CD4-positive, alpha-beta T cell treated with Interleukin-1 beta for 1 hour (primary cell): Measurements from ENCODE around the gene PGA3.
"Not testable (repeated sequence)": the region's sequence is repeated elsewhere in the genome, so short reads cannot be mapped to it uniquely, and the experiment has no call there.

Source experiments
- DNase-seq, 2 donors: peaks; one replicate each; pipeline ENCODE4 v3.0.0-alpha.2; 2020 to 2022

Gene PGA3

GRCh38 chr11:61202950-61203746, at the start of gene PGA3:
Gene PGA3, plus strand, starts transcription at chr11:61203515. Its CDS starts 50 bp downstream, at chr11:61203565.
- DNase-seq: not testable (repeated sequence)

DNA sequence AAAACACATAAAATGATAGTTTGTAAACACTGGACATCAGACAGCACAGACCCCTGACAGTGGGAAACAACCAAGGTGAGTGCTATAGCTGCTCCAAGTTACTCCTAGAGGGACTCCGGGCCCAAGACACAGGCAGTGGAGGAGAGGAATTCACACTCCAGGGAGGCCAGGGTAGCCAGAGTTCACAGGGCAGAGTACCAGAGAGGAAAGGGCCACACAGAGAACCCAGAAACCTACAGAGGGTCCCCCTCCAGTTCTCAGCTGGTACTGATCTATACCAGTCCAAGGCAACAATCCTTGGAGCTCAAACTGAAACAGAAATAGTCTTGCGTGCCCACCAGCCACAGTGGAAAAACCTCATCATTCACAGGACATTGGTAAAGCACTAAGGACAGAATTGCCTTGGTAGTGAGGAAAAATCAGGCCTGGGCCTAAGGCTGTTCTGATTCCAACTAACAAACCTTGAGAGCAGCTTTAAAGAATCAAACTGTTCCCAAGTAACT, 49.7 kb upstream of the PGA3 start:
- DNase-seq: no peak

- no peak for DNase-seq
These were observed 48.8 kb upstream of the PGA3 start for GRCh38 chr11:61154528-61154927.

GRCh38 chr11:61155312-61155711, 48.0 kb upstream of the PGA3 start:
- DNase-seq: no peak

DNA sequence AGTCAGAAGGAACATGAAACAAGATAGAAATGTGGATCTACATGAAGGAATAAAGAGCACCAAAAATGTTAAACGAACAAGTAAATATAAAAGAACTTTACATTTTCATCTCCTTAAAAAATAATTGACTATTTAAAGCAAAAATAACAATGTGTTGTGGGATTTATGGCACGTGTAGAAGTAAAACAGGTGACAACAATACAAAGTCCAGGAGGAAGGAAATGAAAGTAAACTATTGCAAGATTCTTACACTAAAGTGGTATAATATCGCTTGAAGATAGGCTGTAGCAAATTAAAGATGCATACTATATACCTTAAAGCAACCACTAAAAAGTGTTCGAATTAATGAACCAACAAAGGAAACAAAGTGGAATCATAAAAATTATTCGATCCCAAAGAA, 47.6 kb upstream of the PGA3 start:
- no peak for DNase-seq

GRCh38 chr11:61157743-61158142, 45.6 kb upstream of the PGA3 start:
- no peak for DNase-seq

DNA sequence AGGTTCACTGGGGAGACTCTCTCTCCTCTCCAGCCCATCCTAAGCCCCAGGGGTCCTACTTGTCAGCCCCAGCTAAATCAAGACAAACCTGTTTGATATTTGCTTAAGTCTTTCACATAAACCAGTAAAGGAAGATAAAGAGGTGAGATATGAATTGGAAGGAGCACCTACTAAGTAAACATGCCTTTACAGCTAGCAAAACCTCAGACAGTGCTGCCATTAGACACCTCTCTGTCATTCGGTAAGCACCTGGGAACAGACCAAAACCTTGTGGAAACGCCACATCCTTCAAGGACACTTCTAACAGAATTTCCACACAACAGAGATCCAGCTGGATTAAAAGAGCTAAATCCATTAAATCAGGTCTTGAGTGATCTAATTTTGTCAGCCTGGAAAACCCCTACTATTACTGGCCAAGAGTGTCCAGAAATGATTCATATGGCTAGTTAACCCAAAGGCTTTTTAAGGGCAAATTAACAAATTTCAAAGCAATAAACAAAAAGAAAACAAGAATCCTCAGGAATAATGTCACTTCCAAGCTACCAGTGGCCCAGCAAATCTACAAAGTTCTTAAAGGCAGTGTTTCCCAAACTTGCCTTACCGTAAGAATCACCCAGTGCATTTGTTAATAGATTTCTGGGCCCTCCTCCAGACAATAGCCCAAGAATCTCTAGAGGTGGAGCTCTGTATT, 44.5 kb upstream of the PGA3 start:
- no peak for DNase-seq

- DNase-seq: peak in 1 of 2 donors; percentile 4
These were observed 42.7 kb upstream of the PGA3 start for GRCh38 chr11:61160487-61161189.

- DNase-seq: peak; percentile 94 to 95
These were observed 41.9 kb upstream of the PGA3 start, which contains the start of gene VPS37C for GRCh38 chr11:61161190-61162091. Gene VPS37C, minus strand, starts transcription at chr11:61161426. Its CDS starts 22,597 bp downstream, at chr11:61138829.

DNA sequence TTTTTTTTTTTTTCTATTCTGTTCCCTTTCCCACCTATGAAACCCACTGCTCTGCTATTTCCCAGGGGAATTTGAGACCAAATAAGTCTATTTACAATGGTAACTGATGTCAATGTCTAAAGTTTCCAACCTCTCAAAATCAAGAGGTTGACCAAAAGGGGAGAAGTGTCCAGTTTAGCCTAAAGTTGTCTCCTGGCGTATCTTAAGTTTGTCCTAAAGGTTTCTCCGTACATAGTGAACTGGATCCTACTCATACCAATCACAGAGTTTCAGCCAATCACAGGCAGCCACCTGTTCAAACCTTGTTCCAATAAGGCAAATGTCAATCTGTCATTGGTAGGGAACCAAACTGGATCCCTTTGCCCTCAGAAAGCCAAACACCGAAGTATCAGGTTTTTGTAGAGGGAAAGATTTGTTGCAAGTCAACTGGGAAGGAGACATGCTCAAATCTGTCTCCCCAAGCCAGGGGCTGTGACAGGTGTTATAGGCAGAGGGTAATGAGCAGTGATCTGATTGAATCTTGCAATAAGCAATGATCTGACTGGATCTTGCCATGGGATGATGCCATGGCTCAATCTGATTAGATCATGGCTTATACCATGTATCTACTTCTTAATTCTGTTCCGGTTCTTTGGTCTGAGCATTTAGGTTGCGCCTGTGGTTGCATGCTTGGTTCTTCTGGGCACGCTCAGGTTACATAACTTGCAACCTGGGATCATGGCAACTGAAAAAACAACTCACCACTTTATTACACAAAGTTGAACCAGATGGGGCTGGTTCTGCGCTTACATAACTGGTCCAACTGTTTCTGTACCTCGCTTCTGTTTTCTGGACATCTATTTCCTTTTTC, 41.0 kb upstream of the PGA3 start:
- peak; percentile 7 to 75 for DNase-seq

- no peak for DNase-seq
These were observed 40.3 kb upstream of the PGA3 start for GRCh38 chr11:61163021-61163420.

DNA sequence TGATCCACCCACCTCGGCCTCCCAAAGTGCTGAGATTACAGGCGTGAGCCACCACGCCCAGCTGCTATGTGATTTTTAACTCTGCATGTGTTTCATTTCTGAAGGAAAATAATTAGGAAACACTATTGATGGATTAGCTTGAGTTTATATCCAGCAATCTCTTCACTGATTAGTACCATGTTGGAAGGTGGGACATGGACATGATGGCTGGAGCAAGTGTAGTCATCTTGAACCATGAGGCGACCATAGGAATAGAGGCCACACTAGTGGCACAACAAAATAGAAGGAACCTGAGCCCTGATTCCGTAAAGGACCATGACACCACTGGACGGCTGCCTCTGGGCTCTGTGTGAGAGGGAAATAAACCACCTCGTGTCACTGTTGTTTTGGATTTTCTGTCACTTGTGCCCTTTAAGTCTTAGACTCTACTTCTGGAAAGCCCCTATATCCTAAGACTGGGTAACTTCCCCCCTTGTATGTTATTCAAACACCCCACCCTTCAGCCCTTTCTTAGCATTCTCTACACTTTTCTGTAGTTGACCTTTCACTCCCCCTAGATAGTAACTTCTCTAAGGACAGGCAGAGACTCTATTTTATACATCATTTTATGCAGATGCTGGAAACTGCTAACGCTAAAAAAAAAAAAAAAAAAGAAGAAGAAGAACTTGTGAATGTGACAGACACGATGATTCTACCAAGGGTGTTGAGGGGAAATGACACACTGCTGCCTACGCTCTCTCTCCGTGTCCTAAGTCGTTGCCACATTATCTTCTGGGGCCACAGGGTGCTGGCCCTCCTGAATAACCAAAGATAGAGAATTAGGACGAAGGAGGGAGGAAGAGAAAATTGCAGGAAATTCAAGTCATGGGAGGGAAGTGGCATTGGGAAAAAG, 39.4 kb upstream of the PGA3 start:
- DNase-seq: peak in 1 of 2 donors; percentile 68

DNA sequence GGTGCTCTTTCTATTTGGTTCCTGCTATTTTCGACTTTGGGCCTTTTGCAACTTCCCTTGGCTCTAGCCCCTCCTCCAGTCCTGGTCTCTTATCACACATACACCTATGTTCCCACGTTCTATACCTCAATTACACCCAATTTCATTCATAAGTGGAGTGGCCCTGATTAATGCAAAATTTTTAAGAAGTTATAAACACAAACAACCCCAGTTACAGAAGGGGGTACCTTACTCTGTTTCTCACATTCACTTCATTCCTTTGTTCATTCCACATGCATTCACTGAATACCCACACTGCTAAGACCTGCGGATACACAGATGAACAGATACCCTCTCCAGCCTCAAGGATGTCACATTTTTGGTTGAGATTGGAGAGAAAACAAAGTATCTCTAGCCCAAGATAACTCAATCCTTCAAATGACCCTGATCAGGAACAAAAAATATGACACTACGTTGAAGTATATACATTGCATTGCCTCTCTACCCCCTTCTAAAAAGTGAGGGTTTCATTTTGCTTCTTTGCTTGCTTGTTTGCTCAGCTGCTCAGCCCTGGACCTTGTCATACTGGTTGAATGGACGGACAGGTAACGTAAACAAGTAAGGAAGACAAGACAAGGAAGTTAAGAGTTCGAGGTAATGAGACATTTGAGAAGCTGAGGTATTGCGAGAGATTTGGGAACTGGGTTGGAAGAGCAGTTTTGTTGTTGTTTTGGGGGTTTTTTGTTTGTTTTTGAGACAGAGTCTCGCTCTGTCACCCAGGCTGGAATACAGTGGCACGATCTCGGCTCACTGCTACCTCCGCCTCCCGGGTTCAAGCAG, 38.5 kb upstream of the PGA3 start:
- DNase-seq: no peak

GRCh38 chr11:61165785-61166184, 37.5 kb upstream of the PGA3 start:
- DNase-seq: not testable (repeated sequence)

DNA sequence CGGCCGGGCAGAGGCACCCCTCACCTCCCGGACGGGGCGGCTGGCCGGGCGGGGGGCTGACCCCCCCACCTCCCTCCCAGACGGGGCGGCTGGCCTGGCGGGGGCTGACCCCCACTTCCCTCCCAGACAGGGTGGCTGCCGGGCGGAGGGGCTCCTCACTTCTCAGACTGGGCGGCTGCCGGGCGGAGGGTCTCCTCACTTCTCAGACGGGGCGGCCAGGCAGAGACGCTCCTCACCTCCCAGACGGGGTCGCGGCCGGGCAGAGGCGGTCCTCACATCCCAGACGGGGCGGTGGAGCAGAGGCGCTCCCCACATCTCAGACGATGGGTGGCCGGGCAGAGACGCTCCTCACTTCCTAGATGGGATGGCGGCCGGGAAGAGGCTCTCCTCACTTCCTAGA, 37.0 kb upstream of the PGA3 start:
- DNase-seq: not testable (repeated sequence)

- DNase-seq: no peak
These were observed 35.1 kb upstream of the PGA3 start for GRCh38 chr11:61168042-61168688.

GRCh38 chr11:61168800-61169199, 34.5 kb upstream of the PGA3 start:
- DNase-seq: no peak

GRCh38 chr11:61170566-61170965, 32.7 kb upstream of the PGA3 start:
- no peak for DNase-seq

DNA sequence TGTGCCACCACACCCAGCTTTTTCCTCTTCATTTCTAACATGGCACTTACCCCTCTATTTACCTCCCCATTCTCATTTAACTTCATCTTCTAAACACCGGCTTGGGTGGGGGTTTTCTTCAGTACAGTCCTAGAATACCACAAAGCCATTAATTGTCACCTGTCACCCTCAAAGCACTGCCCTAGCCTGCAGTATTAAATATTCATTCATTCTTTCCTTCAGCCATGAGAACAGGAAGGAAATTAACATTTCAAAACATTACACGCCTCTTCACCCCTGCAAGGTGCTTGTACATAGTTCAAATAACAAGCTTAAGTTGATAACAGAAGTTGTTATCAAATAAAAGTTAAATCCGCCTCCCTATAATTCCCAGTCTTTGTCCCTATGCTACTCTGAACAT, 31.4 kb upstream of the PGA3 start:
- no peak for DNase-seq
